HUES64 (cell line): ENCODE data around the gene TEX54.
A peak's percentile ranks its signal among the peaks of the same experiment; 100 is the strongest.
"Not testable (repeated sequence)": the region's sequence is repeated elsewhere in the genome, so short reads cannot be mapped to it uniquely, and the experiment has no call there.

Experiments
- H3K27ac ChIP-seq: 2 replicates; pipeline ENCODE4 v1.7.0; 2013; ENCODE audit warnings: low read depth, low read length, inconsistent platforms
- H3K27me3 ChIP-seq: 2 replicates; pipeline ENCODE4 v1.6.1; 2013; ENCODE audit warnings: mild to moderate bottlenecking, low read length; ENCODE audit not compliant: insufficient read depth
- H3K36me3 ChIP-seq: 2 replicates; pipeline ENCODE4 v1.6.1; 2013; ENCODE audit warnings: mild to moderate bottlenecking, low read length; ENCODE audit not compliant: insufficient read depth
- H3K4me1 ChIP-seq: 2 replicates; pipeline ENCODE4 v1.6.1; 2013; ENCODE audit warnings: mild to moderate bottlenecking, low read length, moderate library complexity; ENCODE audit not compliant: insufficient read depth
- H3K4me3 ChIP-seq: 2 replicates; pipeline ENCODE4 v1.5.1; 2013; ENCODE audit warnings: mild to moderate bottlenecking, low read length, moderate library complexity
- H3K9ac ChIP-seq: 2 replicates; pipeline ENCODE4 v1.6.1; 2013; ENCODE audit warnings: mild to moderate bottlenecking, low read depth, low read length
- H3K9me3 ChIP-seq: 2 replicates; pipeline ENCODE4 v1.6.1; 2013; ENCODE audit warnings: low read depth, low read length; ENCODE audit not compliant: insufficient read depth
- WGBS: fragments of 150-250, 120-280 bp; methylation state at CpG from one replicate; pipeline ENCODE4 v1.1.7; 2013; ENCODE audit warnings: missing lambda C conversion rate; 5-methylcytosine and 5-hydroxymethylcytosine counted together

The TEX54 gene

GRCh38 chr11:62865635-62866034 is 33.0 kb upstream of the TEX54 start:
- H3K4me3 ChIP-seq: no peak overlapping the region

DNA sequence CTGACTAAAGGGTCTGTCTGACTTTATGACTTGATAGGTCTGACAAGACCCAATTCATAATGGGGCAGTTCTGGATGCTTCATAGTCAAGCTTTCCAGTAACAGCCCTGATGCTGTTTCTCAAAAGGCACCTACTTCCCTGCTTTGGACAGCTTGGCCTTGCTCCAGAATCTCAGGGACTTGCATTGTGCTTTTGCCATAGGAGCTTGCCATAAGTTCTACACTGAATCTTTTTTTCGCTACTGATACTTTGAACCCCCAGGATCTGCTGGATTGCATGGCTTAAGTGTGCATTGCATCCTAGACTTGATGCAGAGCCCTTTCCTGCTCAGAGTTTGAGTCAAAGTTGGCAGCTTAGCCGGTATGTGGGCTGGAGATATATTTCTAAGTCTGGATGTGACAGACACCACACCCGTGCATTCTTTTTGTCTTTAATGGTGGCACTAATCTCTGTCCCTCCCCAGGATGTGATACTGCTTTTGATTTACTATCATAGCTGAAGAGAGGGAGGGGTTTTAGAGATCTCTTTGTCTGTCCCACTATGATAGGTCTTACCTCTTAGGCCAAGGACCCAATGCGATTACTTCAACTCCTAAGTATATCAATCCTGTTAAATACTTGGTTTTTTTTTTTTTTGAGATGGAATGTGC is 31.2 kb upstream of the TEX54 start:
- H3K9ac ChIP-seq: no peak overlapping the region
- WGBS: 94% methylated on average over 2 of the region's 4 CpGs
- no peaks in the 10 kb centered on the region for H3K9me3 ChIP-seq
- H3K27ac ChIP-seq: no peak overlapping the region
- H3K27me3 ChIP-seq: no peaks in the 10 kb centered on the region
- H3K4me3 ChIP-seq: no peak overlapping the region
- H3K36me3 ChIP-seq: peaks cover 56% of the 10 kb centered on the region
- peaks cover 16% of the 10 kb centered on the region; the same call in 1 of the 2 replicates for H3K4me1 ChIP-seq

More at GRCh38 chr11:62865635-62866034, 33.0 kb upstream of the TEX54 start:
- H3K27ac ChIP-seq: no peak overlapping the region
- peaks cover 12% of the 10 kb centered on the region; the same call in 1 of the 2 replicates for H3K4me1 ChIP-seq
- H3K9me3 ChIP-seq: no peaks in the 10 kb centered on the region
- 96% methylated on average over 6 of the region's 6 CpGs for WGBS
- H3K36me3 ChIP-seq: peaks cover 61% of the 10 kb centered on the region
- H3K27me3 ChIP-seq: no peaks in the 10 kb centered on the region
- H3K9ac ChIP-seq: 0 out of 2 replicates have a peak overlapping the region, but pooled peaks have one; percentile 19

GRCh38 chr11:62861564-62862192 is 29.0 kb upstream of the TEX54 start:
- peaks cover 22% of the 10 kb centered on the region; the same call in 1 of the 2 replicates for H3K4me1 ChIP-seq
- H3K9ac ChIP-seq, H3K27me3 ChIP-seq, H3K9me3 ChIP-seq: not testable (repeated sequence)
- peaks cover 46% of the 10 kb centered on the region for H3K36me3 ChIP-seq
- H3K27ac ChIP-seq: peak overlapping the region; percentile 59; the same call in 1 of the 2 replicates
- WGBS: 86% methylated on average over 16 of the region's 16 CpGs
- 0 out of 2 replicates have a peak overlapping the region, but pooled peaks have one; percentile 13 for H3K4me3 ChIP-seq

- H3K27ac ChIP-seq: peak overlapping the region; percentile 59; the same call in 1 of the 2 replicates
- no peaks in the 10 kb centered on the region for H3K27me3 ChIP-seq
- H3K4me1 ChIP-seq: peaks cover 22% of the 10 kb centered on the region; the same call in 1 of the 2 replicates
- H3K9ac ChIP-seq: no peak overlapping the region
- WGBS: 86% methylated on average over 5 of the region's 5 CpGs
- no peak overlapping the region for H3K4me3 ChIP-seq
- H3K36me3 ChIP-seq: peaks cover 42% of the 10 kb centered on the region
- no peaks in the 10 kb centered on the region for H3K9me3 ChIP-seq
Measured at GRCh38 chr11:62860835-62861563, 28.4 kb upstream of the TEX54 start.

GRCh38 chr11:62859281-62859703 is 26.7 kb upstream of the TEX54 start:
- H3K4me1 ChIP-seq: peaks cover 22% of the 10 kb centered on the region; the same call in 1 of the 2 replicates
- H3K27me3 ChIP-seq, H3K9me3 ChIP-seq, H3K4me3 ChIP-seq: not testable (repeated sequence)
- peak overlapping the region; percentile 48; the same call in 1 of the 2 replicates for H3K27ac ChIP-seq
- peaks cover 40% of the 10 kb centered on the region for H3K36me3 ChIP-seq
- WGBS: 83% methylated on average over 8 of the region's 8 CpGs
- H3K9ac ChIP-seq: peak overlapping the region; percentile 42

- Histone ChIP-seq H3K9ac (peak overlapping the region; percentile 99), H3K9me3 (peaks cover 8% of the 10 kb centered on the region; the same call in 1 of the 2 replicates), H3K27ac (peak overlapping the region; percentile 75; the same call in 1 of the 2 replicates), H3K4me3 (peak overlapping the region; percentile 96), H3K36me3 (peaks cover 41% of the 10 kb centered on the region), H3K4me1 (peaks cover 22% of the 10 kb centered on the region; the same call in 1 of the 2 replicates), H3K27me3 (no peaks in the 10 kb centered on the region)
- WGBS: 12% methylated on average over 7 of the region's 7 CpGs
Measured at GRCh38 chr11:62858201-62858600, 25.6 kb upstream of the TEX54 start.

- H3K4me3 ChIP-seq: peak overlapping the region; percentile 96
- peak overlapping the region; percentile 99 for H3K9ac ChIP-seq
- peaks cover 8% of the 10 kb centered on the region; the same call in 1 of the 2 replicates for H3K9me3 ChIP-seq
- peak overlapping the region; percentile 75; the same call in 1 of the 2 replicates for H3K27ac ChIP-seq
- peaks cover 25% of the 10 kb centered on the region for H3K4me1 ChIP-seq
- WGBS: 18% methylated on average over 2 of the region's 2 CpGs
- H3K27me3 ChIP-seq: no peaks in the 10 kb centered on the region
- peaks cover 45% of the 10 kb centered on the region for H3K36me3 ChIP-seq
Measured at GRCh38 chr11:62857541-62857982, 24.9 kb upstream of the TEX54 start.

GRCh38 chr11:62856333-62856895 is 23.8 kb upstream of the TEX54 start:
- Histone ChIP-seq H3K27ac (peak overlapping the region; percentile 96), H3K9ac (peak overlapping the region; percentile 99), H3K27me3 (no peaks in the 10 kb centered on the region), H3K36me3 (peaks cover 52% of the 10 kb centered on the region), H3K9me3 (peaks cover 8% of the 10 kb centered on the region; the same call in 1 of the 2 replicates), H3K4me1 (peaks cover 19% of the 10 kb centered on the region), H3K4me3 (peak overlapping the region; percentile 96)
- under 1% methylated on average over 20 of the region's 20 CpGs for WGBS

DNA sequence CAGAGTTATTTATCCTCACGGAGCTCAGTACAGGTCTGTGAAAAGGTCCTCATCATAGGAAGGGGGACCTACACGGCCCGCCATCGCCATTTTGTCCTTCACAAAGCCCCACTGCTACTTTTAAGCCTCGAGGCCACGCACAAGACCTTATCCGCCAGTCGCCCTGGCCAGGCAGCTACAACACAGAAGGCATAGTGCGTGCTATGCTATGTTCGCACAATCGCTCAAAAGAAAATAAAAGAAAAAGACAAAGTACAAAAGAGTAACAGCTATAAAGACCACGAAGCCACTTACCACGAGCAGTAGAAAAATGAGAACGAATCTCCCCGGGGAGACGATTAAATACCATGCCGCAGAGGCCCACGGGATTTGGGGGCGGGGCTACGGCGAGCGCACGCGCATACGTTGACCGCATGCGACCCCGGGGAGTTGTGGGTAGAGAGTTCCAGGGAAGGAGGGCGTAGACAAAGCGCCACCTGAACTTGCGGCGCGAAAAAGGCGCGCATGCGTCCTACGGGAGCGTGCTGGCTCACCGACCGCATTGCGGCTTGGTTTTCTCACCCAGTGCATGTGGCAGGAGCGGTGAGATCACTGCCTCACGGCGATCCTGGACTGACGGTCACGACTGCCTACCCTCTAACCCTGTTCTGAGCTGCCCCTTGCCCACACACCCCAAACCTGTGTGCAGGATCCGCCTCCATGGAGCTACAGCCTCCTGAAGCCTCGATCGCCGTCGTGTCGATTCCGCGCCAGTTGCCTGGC is 23.1 kb upstream of the TEX54 start:
- Histone ChIP-seq H3K27me3 (no peaks in the 10 kb centered on the region), H3K9me3 (peaks cover 8% of the 10 kb centered on the region; the same call in 1 of the 2 replicates), H3K9ac (peak overlapping the region; percentile 99), H3K27ac (peak overlapping the region; percentile 97), H3K36me3 (peaks cover 45% of the 10 kb centered on the region), H3K4me3 (peak overlapping the region; percentile 96), H3K4me1 (peaks cover 13% of the 10 kb centered on the region)
- under 1% methylated on average over 54 of the region's 54 CpGs for WGBS
